COLO829 (cell line): ENCODE data around the gene CLTC.

Source experiments
- DNase-seq: peaks from one replicate; pipeline ENCODE4 v3.0.0; 2012; ENCODE audit warnings: low spot score

Gene CLTC

GRCh38 chr17:59684967-59685366 is 65.3 kb downstream of the CLTC start:
- DNase-seq: no peak

GRCh38 chr17:59688008-59688407 is 68.3 kb downstream of the CLTC start:
- DNase-seq: no peak

- no peak for DNase-seq
These were observed 68.8 kb downstream of the CLTC start for GRCh38 chr17:59688496-59688895.

GRCh38 chr17:59693582-59693981 is 73.9 kb downstream of the CLTC start:
- no peak for DNase-seq

- DNase-seq: no peak
These were observed 74.6 kb downstream of the CLTC start for GRCh38 chr17:59694344-59694743.

GRCh38 chr17:59695945-59696681 is 76.4 kb downstream of the CLTC start:
- DNase-seq: no peak

- DNase-seq: no peak
These were observed 77.1 kb downstream of the CLTC start for GRCh38 chr17:59696682-59697277.

- DNase-seq: no peak
These were observed 78.4 kb downstream of the CLTC start for GRCh38 chr17:59698143-59698542.

- DNase-seq: no peak
These were observed 79.5 kb downstream of the CLTC start for GRCh38 chr17:59699218-59699617.

- no peak for DNase-seq
These were observed 80.1 kb downstream of the CLTC start for GRCh38 chr17:59699786-59700185.

GRCh38 chr17:59702304-59702703 is 82.6 kb downstream of the CLTC start:
- no peak for DNase-seq

- peak; percentile 99 for DNase-seq
These were observed 87.7 kb downstream of the CLTC start, which contains the start of the genes PTRH2 and VMP1 for GRCh38 chr17:59707149-59707970. Gene PTRH2, minus strand, starts transcription at chr17:59707430. Its CDS starts 9,452 bp downstream, at chr17:59697978. Gene VMP1, plus strand, starts transcription at chr17:59707654. Its CDS starts 23,793 bp downstream, at chr17:59731447.

GRCh38 chr17:59707971-59708430 is 88.3 kb downstream of the CLTC start:
- peak; percentile 28 for DNase-seq

- DNase-seq: no peak
These were observed 92.2 kb downstream of the CLTC start for GRCh38 chr17:59711936-59712335.

- DNase-seq: no peak
These were observed 93.2 kb downstream of the CLTC start for GRCh38 chr17:59712862-59713261.

GRCh38 chr17:59714255-59714654 is 94.6 kb downstream of the CLTC start:
- no peak for DNase-seq

- no peak for DNase-seq
These were observed 96.7 kb downstream of the CLTC start for GRCh38 chr17:59716427-59716826.

- DNase-seq: peak; percentile 43
These were observed 99.8 kb downstream of the CLTC start for GRCh38 chr17:59719526-59719925.

GRCh38 chr17:59722623-59723022 is 102.9 kb downstream of the CLTC start:
- no peak for DNase-seq

GRCh38 chr17:59723041-59723440 is 103.3 kb downstream of the CLTC start:
- no peak for DNase-seq

GRCh38 chr17:59723607-59724006 is 103.9 kb downstream of the CLTC start:
- DNase-seq: no peak

- DNase-seq: no peak
These were observed 106.0 kb downstream of the CLTC start for GRCh38 chr17:59725691-59726090.
